AG10803 (cell line): ENCODE measurements around the gene DLG5.

Source experiments
- DNase-seq: peaks from one replicate; pipeline ENCODE4 v3.0.0; 2010; ENCODE audit warnings: low read depth
- H3K4me3 ChIP-seq: 2 replicates; pipeline ENCODE4 v1.5.1; 2011; ENCODE audit warnings: mild to moderate bottlenecking, low read length, control low read depth
- CTCF ChIP-seq: conservative IDR thresholded peaks from 2 replicates; pipeline ENCODE4 v1.5.1; 2011; ENCODE audit warnings: mild to moderate bottlenecking, low read length, control low read depth, inconsistent platforms

DLG5 gene

GRCh38 chr10:77970869-77971803, 44.6 kb upstream of the DLG5 start:
- TF ChIP-seq CTCF: no peak
- H3K4me3 ChIP-seq: peak overlapping the region; percentile 40
- peak; percentile 93 for DNase-seq

- H3K4me3 ChIP-seq: no peak overlapping the region
- DNase-seq: no peak
- no peak for TF ChIP-seq CTCF
Observed at GRCh38 chr10:77969114-77969513, 42.6 kb upstream of the DLG5 start.

DNA sequence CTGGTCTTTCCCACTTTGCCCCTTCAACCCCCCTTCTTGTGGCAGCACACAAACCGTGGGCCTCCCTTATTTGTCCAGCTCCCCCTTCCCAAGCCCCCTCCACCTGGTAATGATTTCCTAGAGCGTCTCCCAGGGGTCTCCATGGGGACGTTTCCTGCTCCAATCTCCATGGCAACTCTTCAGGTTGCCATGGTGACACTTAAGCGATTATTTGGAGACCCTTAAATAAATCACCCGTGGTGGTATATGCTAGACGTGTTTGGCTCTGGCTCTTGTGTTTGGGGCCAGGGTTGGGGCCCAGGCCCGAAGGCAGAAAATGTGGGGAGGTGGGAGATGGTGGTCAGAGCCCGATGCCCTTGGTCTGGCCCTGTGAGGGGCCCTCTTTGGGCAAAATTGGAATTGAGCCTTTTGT, 41.1 kb upstream of the DLG5 start:
- H3K4me3 ChIP-seq: no peak overlapping the region
- no peak for TF ChIP-seq CTCF
- no peak for DNase-seq

DNA sequence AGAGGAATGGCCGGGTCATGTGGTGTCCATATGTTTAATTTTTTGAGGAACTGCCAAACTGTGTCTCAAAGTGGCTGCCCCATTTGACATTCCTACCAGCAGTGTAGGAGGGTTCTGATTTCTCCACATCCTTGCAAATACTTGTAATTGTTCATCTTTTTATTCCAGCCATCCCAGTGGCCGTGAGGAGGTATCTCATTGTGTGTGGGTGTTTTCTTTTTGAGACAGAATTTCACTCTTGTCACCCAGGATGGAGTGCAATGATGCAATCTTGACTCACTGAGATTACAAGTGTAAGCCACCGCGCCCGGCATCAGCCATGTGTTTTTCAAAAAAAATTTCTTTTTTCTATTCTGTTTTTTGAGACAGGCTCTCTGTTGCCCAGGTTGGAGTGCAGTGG, 38.7 kb upstream of the DLG5 start:
- TF ChIP-seq CTCF: peak; percentile 53
- peak; percentile 97 for DNase-seq
- peak overlapping the region; percentile 7; the same call in 1 of the 2 replicates for H3K4me3 ChIP-seq

DNA sequence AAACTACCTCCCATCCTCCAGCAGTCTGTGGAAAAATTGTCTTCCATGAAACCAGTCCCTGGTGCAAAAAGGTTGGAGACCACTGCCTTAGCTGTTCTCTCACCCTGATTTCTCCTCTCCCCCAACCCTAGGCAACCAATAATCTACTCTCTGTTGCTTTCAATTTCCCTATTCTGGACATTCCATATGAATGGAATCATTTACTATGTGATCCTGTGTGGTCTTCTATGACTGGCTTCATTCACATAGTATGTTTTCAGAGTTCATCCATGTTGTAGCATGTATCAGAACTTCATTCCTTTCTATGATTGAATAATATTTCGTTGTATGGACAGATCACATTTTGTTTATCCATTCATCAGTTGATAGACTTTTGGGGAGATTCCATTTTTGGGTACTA, 38.3 kb upstream of the DLG5 start:
- TF ChIP-seq CTCF: no peak
- H3K4me3 ChIP-seq: no peak overlapping the region
- peak; percentile 41 for DNase-seq

GRCh38 chr10:77963901-77964300, 37.3 kb upstream of the DLG5 start:
- no peak for DNase-seq
- H3K4me3 ChIP-seq: no peak overlapping the region
- TF ChIP-seq CTCF: no peak
